T-helper 2 cell treated with Interferon-gamma antibody and Interleukin-4, amounts not matched to agents 5 μg/mL and 100 μg/mL, for 36 hours (primary cell): ENCODE measurements around the gene PRPF40B.
"Not testable (repeated sequence)": the region's sequence is repeated elsewhere in the genome, so short reads cannot be mapped to it uniquely, and the experiment has no call there.

ENCODE experiments used
- DNase-seq: peaks from one replicate; pipeline ENCODE4 v3.0.0; 2021; ENCODE audit warnings: low spot score
- H3K27ac Mint-ChIP-seq: one replicate; pipeline ENCODE4 v1.8.0; 2021; ENCODE audit warnings: mild to moderate bottlenecking, mixed read lengths
- H3K27me3 Mint-ChIP-seq: one replicate; pipeline ENCODE4 v1.8.0; 2021; ENCODE audit warnings: low read depth, mixed read lengths
- H3K36me3 Mint-ChIP-seq: one replicate; pipeline ENCODE4 v1.8.0; 2021; ENCODE audit warnings: low read depth, mixed read lengths
- H3K4me1 Mint-ChIP-seq: one replicate; pipeline ENCODE4 v1.8.0; 2021; ENCODE audit warnings: low read depth, mixed read lengths
- H3K4me3 Mint-ChIP-seq: one replicate; pipeline ENCODE4 v1.8.0; 2022; ENCODE audit warnings: mild to moderate bottlenecking, moderate library complexity, mixed read lengths
- H3K9me3 Mint-ChIP-seq: one replicate; pipeline ENCODE4 v1.8.0; 2021; ENCODE audit warnings: mixed read lengths

PRPF40B gene

GRCh38 chr12:49588721-49589516, 34.4 kb upstream of the PRPF40B start:
- Mint-ChIP-seq H3K36me3 (peaks cover 9% of the 10 kb centered on the region), H3K27ac (no peak overlapping the region), H3K27me3 (no peaks in the 10 kb centered on the region), H3K4me3 (no peak overlapping the region), H3K4me1 (no peaks in the 10 kb centered on the region), H3K9me3 (no peaks in the 10 kb centered on the region)
- no peak for DNase-seq

GRCh38 chr12:49598527-49598926, 24.8 kb upstream of the PRPF40B start:
- Mint-ChIP-seq H3K4me3 (no peak overlapping the region), H3K27ac (no peak overlapping the region), H3K9me3 (no peaks in the 10 kb centered on the region), H3K4me1 (no peaks in the 10 kb centered on the region), H3K27me3 (no peaks in the 10 kb centered on the region), H3K36me3 (no peaks in the 10 kb centered on the region)
- DNase-seq: no peak

GRCh38 chr12:49599961-49600360, 23.4 kb upstream of the PRPF40B start:
- Mint-ChIP-seq H3K36me3 (no peaks in the 10 kb centered on the region), H3K27ac (no peak overlapping the region), H3K4me3 (no peak overlapping the region), H3K9me3 (no peaks in the 10 kb centered on the region), H3K27me3 (no peaks in the 10 kb centered on the region), H3K4me1 (peaks cover 1% of the 10 kb centered on the region)
- no peak for DNase-seq

- H3K4me1 Mint-ChIP-seq: peaks cover 2% of the 10 kb centered on the region
Measured at GRCh38 chr12:49603721-49604120, 19.6 kb upstream of the PRPF40B start.

GRCh38 chr12:49604856-49605255, 18.5 kb upstream of the PRPF40B start:
- Mint-ChIP-seq H3K27me3 (peaks cover 3% of the 10 kb centered on the region), H3K27ac (no peak overlapping the region), H3K9me3 (peaks cover 1% of the 10 kb centered on the region), H3K36me3 (no peaks in the 10 kb centered on the region), H3K4me1 (peaks cover 2% of the 10 kb centered on the region), H3K4me3 (no peak overlapping the region)
- DNase-seq: no peak

More at GRCh38 chr12:49603721-49604120, 19.6 kb upstream of the PRPF40B start:
- Mint-ChIP-seq H3K27ac (no peak overlapping the region), H3K4me3 (no peak overlapping the region), H3K9me3 (no peaks in the 10 kb centered on the region), H3K36me3 (no peaks in the 10 kb centered on the region), H3K27me3 (peaks cover 3% of the 10 kb centered on the region)
- no peak for DNase-seq

- not testable (repeated sequence) for H3K4me1 Mint-ChIP-seq, H3K4me3 Mint-ChIP-seq, DNase-seq, H3K27me3 Mint-ChIP-seq, H3K36me3 Mint-ChIP-seq, H3K27ac Mint-ChIP-seq, H3K9me3 Mint-ChIP-seq
Measured at GRCh38 chr12:49605539-49605938, 17.8 kb upstream of the PRPF40B start, which contains the start of gene FAM186B. FAM186B (minus strand) TSS chr12:49605639; CDS start chr12:49605477, 162 bp downstream.

- Mint-ChIP-seq H3K36me3 (peaks cover 3% of the 10 kb centered on the region), H3K27me3 (peaks cover 6% of the 10 kb centered on the region), H3K9me3 (peaks cover 6% of the 10 kb centered on the region), H3K27ac (no peak overlapping the region), H3K4me1 (peaks cover 5% of the 10 kb centered on the region), H3K4me3 (no peak overlapping the region)
- no peak for DNase-seq
Measured at GRCh38 chr12:49609059-49609874, 14.1 kb upstream of the PRPF40B start.

GRCh38 chr12:49609875-49610154, 13.5 kb upstream of the PRPF40B start:
- Mint-ChIP-seq H3K36me3 (peaks cover 3% of the 10 kb centered on the region), H3K4me1 (peaks cover 5% of the 10 kb centered on the region), H3K27ac (no peak overlapping the region), H3K9me3 (peaks cover 6% of the 10 kb centered on the region), H3K27me3 (peaks cover 6% of the 10 kb centered on the region), H3K4me3 (no peak overlapping the region)
- no peak for DNase-seq

- H3K9me3 Mint-ChIP-seq: peaks cover 13% of the 10 kb centered on the region
- not testable (repeated sequence) for H3K36me3 Mint-ChIP-seq, H3K27ac Mint-ChIP-seq, DNase-seq, H3K27me3 Mint-ChIP-seq, H3K4me1 Mint-ChIP-seq, H3K4me3 Mint-ChIP-seq
Measured at GRCh38 chr12:49610785-49611184, 12.6 kb upstream of the PRPF40B start.

GRCh38 chr12:49612210-49612609, 11.2 kb upstream of the PRPF40B start:
- H3K4me3 Mint-ChIP-seq: no peak overlapping the region
- no peak overlapping the region for H3K27ac Mint-ChIP-seq
- peaks cover 5% of the 10 kb centered on the region for H3K36me3 Mint-ChIP-seq
- peaks cover 14% of the 10 kb centered on the region for H3K9me3 Mint-ChIP-seq
- H3K27me3 Mint-ChIP-seq: peaks cover 13% of the 10 kb centered on the region
- DNase-seq: no peak
- H3K4me1 Mint-ChIP-seq: peaks cover 5% of the 10 kb centered on the region

GRCh38 chr12:49615725-49616124, 7.6 kb upstream of the PRPF40B start:
- H3K4me3 Mint-ChIP-seq: no peak overlapping the region
- H3K27ac Mint-ChIP-seq: no peak overlapping the region
- DNase-seq: no peak
- peaks cover 2% of the 10 kb centered on the region for H3K36me3 Mint-ChIP-seq
- H3K4me1 Mint-ChIP-seq: peaks cover 7% of the 10 kb centered on the region
- peaks cover 38% of the 10 kb centered on the region for H3K27me3 Mint-ChIP-seq
- peaks cover 7% of the 10 kb centered on the region for H3K9me3 Mint-ChIP-seq

GRCh38 chr12:49616533-49617219, 6.7 kb upstream of the PRPF40B start:
- Mint-ChIP-seq H3K27ac (no peak overlapping the region), H3K27me3 (peaks cover 44% of the 10 kb centered on the region), H3K36me3 (peaks cover 2% of the 10 kb centered on the region), H3K4me1 (peaks cover 13% of the 10 kb centered on the region), H3K9me3 (peaks cover 7% of the 10 kb centered on the region), H3K4me3 (no peak overlapping the region)
- DNase-seq: no peak

- H3K27me3 Mint-ChIP-seq: peaks cover 44% of the 10 kb centered on the region
Measured at GRCh38 chr12:49618576-49618975, 4.8 kb upstream of the PRPF40B start.

GRCh38 chr12:49619286-49619685, 4.1 kb upstream of the PRPF40B start:
- no peak overlapping the region for H3K4me3 Mint-ChIP-seq
- H3K27me3 Mint-ChIP-seq: peaks cover 44% of the 10 kb centered on the region
- peaks cover 2% of the 10 kb centered on the region for H3K36me3 Mint-ChIP-seq
- H3K4me1 Mint-ChIP-seq: peaks cover 22% of the 10 kb centered on the region
- no peak overlapping the region for H3K27ac Mint-ChIP-seq
- DNase-seq: no peak
- H3K9me3 Mint-ChIP-seq: peaks cover 7% of the 10 kb centered on the region

More at GRCh38 chr12:49618576-49618975, 4.8 kb upstream of the PRPF40B start:
- no peak overlapping the region for H3K27ac Mint-ChIP-seq
- DNase-seq: no peak
- no peak overlapping the region for H3K4me3 Mint-ChIP-seq
- peaks cover 18% of the 10 kb centered on the region for H3K4me1 Mint-ChIP-seq
- H3K36me3 Mint-ChIP-seq: peaks cover 2% of the 10 kb centered on the region
- peaks cover 7% of the 10 kb centered on the region for H3K9me3 Mint-ChIP-seq
